ENCODE data around the gene PIEZO2.

The PIEZO2 gene

DNA sequence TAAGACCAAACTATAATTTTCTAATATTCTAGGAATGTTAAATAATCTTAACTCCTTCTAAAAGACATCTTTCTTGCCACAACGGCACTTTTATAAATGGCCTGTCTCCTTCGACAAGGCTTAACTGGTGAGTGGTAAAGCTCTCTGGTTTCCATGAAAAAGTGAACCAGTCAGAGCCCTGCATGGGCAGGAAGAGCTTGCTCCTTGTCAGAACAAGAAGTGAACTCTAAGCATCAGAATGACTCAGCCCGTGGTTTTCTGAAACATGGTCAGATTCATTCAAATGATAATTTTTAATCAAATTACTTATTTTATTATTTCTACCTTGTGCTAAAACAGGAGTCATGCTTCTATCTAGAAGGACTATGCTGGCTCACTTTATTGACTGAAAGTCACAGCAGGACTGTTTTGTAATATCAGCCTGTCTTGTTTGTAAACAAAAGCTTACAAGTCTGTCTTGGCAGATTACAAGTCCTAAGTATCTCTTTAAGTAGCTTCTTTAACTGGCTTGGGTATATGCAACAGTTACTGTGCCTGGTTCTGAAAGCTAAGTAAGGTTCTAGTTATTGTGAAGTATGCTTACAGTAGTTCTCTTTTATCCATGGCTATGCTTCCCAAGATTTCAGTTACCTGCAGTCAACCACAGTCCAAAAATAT, 378.2 kb downstream of the PIEZO2 start:
- Histone ChIP-seq H3K9me3 (ENCODE audit: control extremely low read depth in 1 of 5, control insufficient read depth in 4 of 5, insufficient read depth in 2 of 5, low read depth in 1 of 5, low read length in 4 of 5) (peaks cover 0 to 2% (median 0%) of the 10 kb centered on the region in 5 experiments), H3K4me1 (ENCODE audit: control extremely low read depth in 1 of 4, control insufficient read depth in 4 of 4, insufficient read depth in 4 of 4, low read length in 3 of 4) (peaks cover 0 to 5% (median 1%) of the 10 kb centered on the region in 4 experiments), H3K27ac (ENCODE audit: insufficient read depth in 1 of 2, low read depth in 1 of 2, low read length in 2 of 2, poor library complexity in 1 of 2, severe bottlenecking in 2 of 2) (no peak overlapping the region), H3K4me3 (ENCODE audit: control insufficient read depth in 1 of 7, extremely low read depth in 1 of 7, insufficient read depth in 4 of 7, low read depth in 2 of 7, low read length in 6 of 7) (no peak overlapping the region), H3K27me3 (replicated peaks in 2 of 5; ENCODE audit: control insufficient read depth in 4 of 5, insufficient read depth in 5 of 5, low read length in 4 of 5) (no peaks in the 10 kb centered on the region), H3K36me3 (ENCODE audit: control insufficient read depth in 4 of 4, insufficient read depth in 4 of 4, low read length in 3 of 4) (no peaks in the 10 kb centered on the region)
- peak; percentile 31 to 87 (median 81) for DNase-seq
- no CpG with 5 or more reads among the region's 3 CpGs for WGBS (ENCODE audit: insufficient coverage)
- POLR2A ChIA-PET = no interaction called here
- CTCF ChIA-PET = interaction anchor here (2.3 kb wide), 1 partner anchor 15 kb away, joined by 10 read pairs; no protein-coding TSS in a partner anchor

DNA sequence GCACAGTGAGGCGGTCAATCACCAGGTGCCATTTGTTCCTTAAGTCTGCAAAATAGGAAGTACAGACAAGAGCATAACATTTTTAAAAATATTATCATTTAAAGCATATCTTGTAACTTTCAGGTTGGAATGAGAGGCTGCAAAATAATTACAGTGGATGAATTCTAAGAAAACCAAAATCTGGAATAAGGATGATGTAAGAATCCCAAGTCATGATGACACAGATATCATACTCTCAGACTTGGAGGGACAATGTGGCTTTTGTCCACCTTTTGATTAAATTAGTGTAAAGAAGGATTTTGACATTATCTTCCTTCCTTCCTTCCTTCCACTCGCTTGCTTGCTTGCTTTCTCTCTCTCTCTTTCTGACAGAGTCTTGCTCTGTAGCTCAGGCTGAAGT, 379.1 kb downstream of the PIEZO2 start:
- Histone ChIP-seq H3K4me1 (ENCODE audit: control extremely low read depth in 1 of 4, control insufficient read depth in 4 of 4, insufficient read depth in 4 of 4, low read length in 3 of 4) (peaks cover 0 to 5% (median 1%) of the 10 kb centered on the region in 4 experiments), H3K27ac (ENCODE audit: insufficient read depth in 1 of 2, low read depth in 1 of 2, low read length in 2 of 2, poor library complexity in 1 of 2, severe bottlenecking in 2 of 2) (no peak overlapping the region), H3K4me3 (ENCODE audit: control insufficient read depth in 1 of 7, extremely low read depth in 1 of 7, insufficient read depth in 4 of 7, low read depth in 2 of 7, low read length in 6 of 7) (no peak overlapping the region), H3K9me3 (ENCODE audit: control extremely low read depth in 1 of 5, control insufficient read depth in 4 of 5, insufficient read depth in 2 of 5, low read depth in 1 of 5, low read length in 4 of 5) (peaks cover 0 to 2% (median 0%) of the 10 kb centered on the region in 5 experiments), H3K36me3 (ENCODE audit: control insufficient read depth in 4 of 4, insufficient read depth in 4 of 4, low read length in 3 of 4) (no peaks in the 10 kb centered on the region), H3K27me3 (replicated peaks in 2 of 5; ENCODE audit: control insufficient read depth in 4 of 5, insufficient read depth in 5 of 5, low read length in 4 of 5) (no peaks in the 10 kb centered on the region)
- ChIA-PET POLR2A (no interaction called here), CTCF (interaction anchor here (2.3 kb wide), 1 partner anchor 16 kb away, joined by 10 read pairs; no protein-coding TSS in a partner anchor)
- no peak for DNase-seq
- WGBS (ENCODE audit: insufficient coverage) = no CpG with 5 or more reads among the region's 2 CpGs

DNA sequence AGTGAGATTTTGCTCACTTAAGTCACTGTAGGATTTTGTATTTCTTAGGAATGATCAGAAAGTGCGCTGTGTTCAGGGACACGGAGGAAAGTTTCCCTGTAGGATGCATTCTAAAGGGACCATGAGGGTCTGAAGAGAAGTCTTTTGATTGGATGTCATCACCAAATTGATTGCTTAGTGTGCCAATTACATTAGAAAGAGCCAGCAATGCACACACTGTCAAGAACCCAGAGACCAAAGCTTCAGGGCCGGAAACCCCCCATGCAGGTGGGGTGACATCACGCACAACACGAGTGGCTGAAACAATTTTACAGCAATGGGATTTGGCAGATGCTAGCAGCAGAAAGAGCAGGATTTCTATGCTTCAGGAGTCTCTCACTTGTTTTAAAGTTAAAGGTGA, 381.1 kb downstream of the PIEZO2 start:
- Histone ChIP-seq H3K4me1 (ENCODE audit: control extremely low read depth in 1 of 4, control insufficient read depth in 4 of 4, insufficient read depth in 4 of 4, low read length in 3 of 4) (peaks cover 0 to 5% (median 1%) of the 10 kb centered on the region in 4 experiments), H3K27me3 (replicated peaks in 2 of 5; ENCODE audit: control insufficient read depth in 4 of 5, insufficient read depth in 5 of 5, low read length in 4 of 5) (no peaks in the 10 kb centered on the region), H3K4me3 (ENCODE audit: control insufficient read depth in 1 of 7, extremely low read depth in 1 of 7, insufficient read depth in 4 of 7, low read depth in 2 of 7, low read length in 6 of 7) (no peak overlapping the region), H3K9me3 (ENCODE audit: control extremely low read depth in 1 of 5, control insufficient read depth in 4 of 5, insufficient read depth in 2 of 5, low read depth in 1 of 5, low read length in 4 of 5) (peaks cover 0 to 2% (median 0%) of the 10 kb centered on the region in 5 experiments), H3K27ac (ENCODE audit: insufficient read depth in 1 of 2, low read depth in 1 of 2, low read length in 2 of 2, poor library complexity in 1 of 2, severe bottlenecking in 2 of 2) (no peak overlapping the region), H3K36me3 (ENCODE audit: control insufficient read depth in 4 of 4, insufficient read depth in 4 of 4, low read length in 3 of 4) (no peaks in the 10 kb centered on the region)
- DNase-seq = no peak
- ChIA-PET POLR2A (no interaction called here), CTCF (interaction anchor here (0.6 to 1.3 kb wide), 2 partner anchors 17 to 296 kb away, joined by 3 read pairs; no protein-coding TSS in a partner anchor)
- 97% methylated on average over 5 of the region's 5 CpGs for whole genome bisulfite sequencing (ENCODE audit: insufficient coverage)

DNA sequence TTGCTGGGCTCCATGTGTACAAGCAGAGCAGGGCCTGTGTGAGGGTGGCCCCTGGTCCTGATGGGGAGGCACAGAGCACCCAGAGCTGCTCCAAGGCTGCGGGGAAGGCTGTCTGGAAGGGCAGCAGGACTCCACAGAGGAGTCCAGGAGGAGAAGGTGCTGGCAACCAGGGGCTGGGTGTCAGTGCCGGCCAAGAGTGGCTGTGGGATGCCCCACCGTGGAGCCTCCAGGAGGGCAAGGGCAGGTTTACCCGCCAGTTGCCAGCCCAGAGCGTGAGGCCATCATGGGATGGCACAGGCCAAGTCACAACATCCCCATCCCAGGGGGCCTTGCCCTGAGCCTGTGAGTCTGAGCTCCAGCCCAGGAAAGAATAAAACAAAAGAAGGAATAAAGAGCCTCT, 381.7 kb downstream of the PIEZO2 start:
- no peak overlapping the region for H3K4me3 ChIP-seq (ENCODE audit: control insufficient read depth in 1 of 7, extremely low read depth in 1 of 7, insufficient read depth in 4 of 7, low read depth in 2 of 7, low read length in 6 of 7)
- H3K27ac ChIP-seq (ENCODE audit: insufficient read depth in 1 of 2, low read depth in 1 of 2, low read length in 2 of 2, poor library complexity in 1 of 2, severe bottlenecking in 2 of 2) = no peak overlapping the region
- DNase-seq = no peak
- CTCF ChIA-PET = interaction anchor here (0.6 to 1.3 kb wide), 2 partner anchors 18 to 296 kb away, joined by 3 read pairs; no protein-coding TSS in a partner anchor
- H3K27me3 ChIP-seq (replicated peaks in 2 of 5; ENCODE audit: control insufficient read depth in 4 of 5, insufficient read depth in 5 of 5, low read length in 4 of 5) = no peaks in the 10 kb centered on the region
- 88% methylated on average over 4 of the region's 5 CpGs for WGBS (ENCODE audit: insufficient coverage)
- H3K4me1 ChIP-seq (ENCODE audit: control extremely low read depth in 1 of 4, control insufficient read depth in 4 of 4, insufficient read depth in 4 of 4, low read length in 3 of 4) = peaks cover 0 to 5% (median 1%) of the 10 kb centered on the region in 4 experiments
- POLR2A ChIA-PET = no interaction called here
- peaks cover 0 to 2% (median 0%) of the 10 kb centered on the region in 5 experiments for H3K9me3 ChIP-seq (ENCODE audit: control extremely low read depth in 1 of 5, control insufficient read depth in 4 of 5, insufficient read depth in 2 of 5, low read depth in 1 of 5, low read length in 4 of 5)
- no peaks in the 10 kb centered on the region for H3K36me3 ChIP-seq (ENCODE audit: control insufficient read depth in 4 of 4, insufficient read depth in 4 of 4, low read length in 3 of 4)

DNA sequence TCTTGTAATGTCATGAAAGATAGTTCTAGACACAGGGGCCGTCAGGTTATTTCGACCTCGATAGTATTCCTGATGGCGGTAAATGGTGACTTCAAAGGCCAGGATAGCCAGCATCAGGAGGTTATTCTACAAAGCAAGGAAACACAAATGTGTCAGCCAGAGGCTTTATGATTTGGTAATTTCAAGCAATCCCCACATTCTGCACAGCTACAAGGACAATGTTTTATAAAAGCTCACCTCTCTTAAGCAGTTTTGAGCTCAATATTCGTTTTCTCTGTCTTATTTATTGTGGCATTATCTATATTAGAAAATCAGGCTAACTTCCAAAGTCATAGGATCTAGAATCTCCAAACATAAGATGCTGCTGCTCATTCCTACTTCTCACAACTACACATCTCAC, 388.4 kb downstream of the PIEZO2 start:
- CTCF ChIA-PET = no interaction called here
- peaks cover 0 to 2% (median 0%) of the 10 kb centered on the region in 5 experiments for H3K27me3 ChIP-seq (replicated peaks in 2 of 5; ENCODE audit: control insufficient read depth in 4 of 5, insufficient read depth in 5 of 5, low read length in 4 of 5)
- POLR2A ChIA-PET = no interaction called here
- DNase-seq = no peak
- no peak overlapping the region for H3K4me3 ChIP-seq (ENCODE audit: control insufficient read depth in 1 of 7, extremely low read depth in 1 of 7, insufficient read depth in 4 of 7, low read depth in 2 of 7, low read length in 6 of 7)
- H3K9me3 ChIP-seq (ENCODE audit: control extremely low read depth in 1 of 5, control insufficient read depth in 4 of 5, insufficient read depth in 2 of 5, low read depth in 1 of 5, low read length in 4 of 5) = no peaks in the 10 kb centered on the region
- H3K36me3 ChIP-seq (ENCODE audit: control insufficient read depth in 4 of 4, insufficient read depth in 4 of 4, low read length in 3 of 4) = no peaks in the 10 kb centered on the region
- no peaks in the 10 kb centered on the region for H3K4me1 ChIP-seq (ENCODE audit: control extremely low read depth in 1 of 4, control insufficient read depth in 4 of 4, insufficient read depth in 4 of 4, low read length in 3 of 4)
- no peak overlapping the region for H3K27ac ChIP-seq (ENCODE audit: insufficient read depth in 1 of 2, low read depth in 1 of 2, low read length in 2 of 2, poor library complexity in 1 of 2, severe bottlenecking in 2 of 2)
- 96% methylated on average over 4 of the region's 5 CpGs for WGBS (ENCODE audit: insufficient coverage)

DNA sequence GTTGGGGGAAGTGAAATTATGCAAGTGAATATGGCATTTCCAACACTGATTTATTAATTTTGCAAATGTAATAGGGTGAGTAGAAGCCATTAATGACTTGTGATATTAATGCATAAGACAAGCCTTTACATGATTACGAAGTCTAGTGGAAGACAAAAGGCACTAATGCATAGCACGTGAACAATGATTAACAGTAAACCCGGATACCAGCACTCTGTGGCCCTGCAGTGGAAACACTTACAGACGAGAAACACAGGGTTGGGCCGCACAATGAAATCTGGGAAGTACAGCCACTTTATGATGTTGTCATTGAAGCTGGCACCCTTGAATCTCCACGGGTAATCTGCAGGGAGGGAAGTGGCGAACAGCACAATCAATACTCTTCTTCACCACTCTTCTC, 390.1 kb downstream of the PIEZO2 start:
- Histone ChIP-seq H3K4me3 (ENCODE audit: control insufficient read depth in 1 of 7, extremely low read depth in 1 of 7, insufficient read depth in 4 of 7, low read depth in 2 of 7, low read length in 6 of 7) (no peak overlapping the region), H3K9me3 (ENCODE audit: control extremely low read depth in 1 of 5, control insufficient read depth in 4 of 5, insufficient read depth in 2 of 5, low read depth in 1 of 5, low read length in 4 of 5) (no peaks in the 10 kb centered on the region), H3K27me3 (replicated peaks in 2 of 5; ENCODE audit: control insufficient read depth in 4 of 5, insufficient read depth in 5 of 5, low read length in 4 of 5) (peaks cover 0 to 2% (median 0%) of the 10 kb centered on the region in 5 experiments), H3K27ac (ENCODE audit: insufficient read depth in 1 of 2, low read depth in 1 of 2, low read length in 2 of 2, poor library complexity in 1 of 2, severe bottlenecking in 2 of 2) (no peak overlapping the region), H3K36me3 (ENCODE audit: control insufficient read depth in 4 of 4, insufficient read depth in 4 of 4, low read length in 3 of 4) (no peaks in the 10 kb centered on the region), H3K4me1 (ENCODE audit: control extremely low read depth in 1 of 4, control insufficient read depth in 4 of 4, insufficient read depth in 4 of 4, low read length in 3 of 4) (no peaks in the 10 kb centered on the region)
- no peak for DNase-seq
- ChIA-PET POLR2A (no interaction called here), CTCF (no interaction called here)
- WGBS (ENCODE audit: insufficient coverage) = 91% methylated on average over 6 of the region's 7 CpGs

DNA sequence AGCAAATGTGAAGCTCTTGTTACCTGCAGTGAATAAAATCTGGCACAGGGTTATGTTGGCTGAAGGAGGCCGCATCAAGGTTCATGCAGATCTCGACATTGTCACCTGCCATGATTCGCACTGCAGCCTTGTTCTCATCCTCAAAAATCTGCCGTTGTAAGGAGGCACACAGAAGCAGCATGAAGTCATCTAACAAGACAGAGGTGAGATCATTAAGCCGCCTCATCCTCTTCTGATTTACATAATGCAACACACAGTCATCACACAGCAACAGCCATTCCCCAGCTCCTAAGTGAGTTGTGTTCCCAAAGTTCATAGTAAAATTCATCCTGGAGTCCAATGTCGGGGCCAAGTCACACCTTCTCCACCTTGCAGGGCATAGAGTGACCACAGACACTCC, 391.4 kb downstream of the PIEZO2 start:
- WGBS (ENCODE audit: insufficient coverage) = 96% methylated on average over 6 of the region's 6 CpGs
- DNase-seq = no peak
- no peak overlapping the region for H3K4me3 ChIP-seq (ENCODE audit: control insufficient read depth in 1 of 7, extremely low read depth in 1 of 7, insufficient read depth in 4 of 7, low read depth in 2 of 7, low read length in 6 of 7)
- no peaks in the 10 kb centered on the region for H3K9me3 ChIP-seq (ENCODE audit: control extremely low read depth in 1 of 5, control insufficient read depth in 4 of 5, insufficient read depth in 2 of 5, low read depth in 1 of 5, low read length in 4 of 5)
- H3K27me3 ChIP-seq (replicated peaks in 2 of 5; ENCODE audit: control insufficient read depth in 4 of 5, insufficient read depth in 5 of 5, low read length in 4 of 5) = peaks cover 0 to 4% (median 0%) of the 10 kb centered on the region in 5 experiments
- no peaks in the 10 kb centered on the region for H3K36me3 ChIP-seq (ENCODE audit: control insufficient read depth in 4 of 4, insufficient read depth in 4 of 4, low read length in 3 of 4)
- POLR2A ChIA-PET = interaction anchor here (0.6 kb wide), 1 partner anchor 850 kb away, joined by 3 read pairs; no protein-coding TSS in a partner anchor
- CTCF ChIA-PET = interaction anchor here (0.9 kb wide), 1 partner anchor 197 kb away, joined by 3 read pairs; no protein-coding TSS in a partner anchor
- H3K4me1 ChIP-seq (ENCODE audit: control extremely low read depth in 1 of 4, control insufficient read depth in 4 of 4, insufficient read depth in 4 of 4, low read length in 3 of 4) = no peaks in the 10 kb centered on the region
- no peak overlapping the region for H3K27ac ChIP-seq (ENCODE audit: insufficient read depth in 1 of 2, low read depth in 1 of 2, low read length in 2 of 2, poor library complexity in 1 of 2, severe bottlenecking in 2 of 2)
